ENCODE results near the gene RPL27A. TPM values are rescaled to one million over a fixed set of nuclear protein-coding genes. Genes with fewer than 3 reads are reported as not detected.

RPL27A gene
- total RNA-seq, 3 donors from 2014 or later: 907 to 1,119 (median 1,000) TPM

DNA sequence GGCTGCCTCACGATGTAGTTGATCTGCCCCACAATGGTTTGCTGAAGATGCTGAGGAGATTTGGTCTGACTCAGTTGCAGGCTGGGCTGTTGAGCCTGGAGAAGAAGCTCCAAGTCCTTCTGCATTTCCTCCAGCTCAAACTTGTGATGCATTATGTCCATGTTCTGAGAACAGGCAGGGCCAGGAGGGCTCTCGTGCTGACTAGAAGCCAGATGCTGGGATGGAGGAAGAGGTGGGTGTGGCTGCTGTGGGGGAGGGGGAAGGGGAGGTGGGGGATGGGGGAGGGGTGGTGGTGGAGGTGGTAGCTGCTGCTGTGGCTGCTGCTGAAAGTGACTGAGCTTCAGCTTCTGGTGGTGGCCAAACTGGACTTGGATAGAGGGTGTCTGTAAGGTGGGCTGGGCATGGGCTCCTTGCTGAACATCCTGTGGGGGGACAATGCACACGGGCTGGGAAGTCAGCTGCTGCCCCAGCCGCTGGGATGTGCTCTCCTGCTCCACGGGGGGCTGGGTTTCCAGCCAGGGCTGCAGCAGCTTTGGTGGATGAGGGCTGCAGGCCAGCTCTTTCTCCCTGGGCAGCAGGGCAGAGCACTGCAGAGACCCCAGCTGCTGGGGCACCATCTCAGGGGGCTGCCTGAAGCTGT is 42.2 kb upstream of the RPL27A start:
- peaks cover 0 to 11% of the 10 kb centered on the region in 2 donors for H3K9me3 ChIP-seq
- intact Hi-C loops (cut with DNase I; ENCODE audit: low total_unique reads): no loop called here
- no peaks in the 10 kb centered on the region for H3K36me3 ChIP-seq

GRCh38 chr11:8641332-8641731 is 41.3 kb upstream of the RPL27A start:
- H3K27me3 ChIP-seq: no peaks in the 10 kb centered on the region
- DNase-seq (ENCODE audit: low spot score in 2 of 2): no peak
- TF ChIP-seq POLR2AphosphoS5 (IDR thresholded peaks at IDR 0.05) (no peak), CTCF (IDR thresholded peaks at IDR 0.05) (no peak), POLR2A (IDR thresholded peaks at IDR 0.05) (no peak)
- intact Hi-C loops (cut with DNase I; ENCODE audit: low total_unique reads): no loop called here
- H3K4me1 ChIP-seq: no peaks in the 10 kb centered on the region
- peaks cover 0 to 6% of the 10 kb centered on the region in 2 donors for H3K9me3 ChIP-seq
- no peaks in the 10 kb centered on the region for H3K36me3 ChIP-seq
- no peak overlapping the region for H3K27ac ChIP-seq
- no peak overlapping the region for H3K4me3 ChIP-seq

More for the DNA sequence above, 42.2 kb upstream of the RPL27A start:
- DNase-seq (ENCODE audit: low spot score in 2 of 2): no peak
- TF ChIP-seq CTCF (IDR thresholded peaks at IDR 0.05): no peak
- no peak for TF ChIP-seq POLR2A (IDR thresholded peaks at IDR 0.05)
- TF ChIP-seq POLR2AphosphoS5 (IDR thresholded peaks at IDR 0.05): no peak
- Histone ChIP-seq H3K27ac (no peak overlapping the region), H3K27me3 (no peaks in the 10 kb centered on the region), H3K4me1 (no peaks in the 10 kb centered on the region), H3K4me3 (no peak overlapping the region)

DNA sequence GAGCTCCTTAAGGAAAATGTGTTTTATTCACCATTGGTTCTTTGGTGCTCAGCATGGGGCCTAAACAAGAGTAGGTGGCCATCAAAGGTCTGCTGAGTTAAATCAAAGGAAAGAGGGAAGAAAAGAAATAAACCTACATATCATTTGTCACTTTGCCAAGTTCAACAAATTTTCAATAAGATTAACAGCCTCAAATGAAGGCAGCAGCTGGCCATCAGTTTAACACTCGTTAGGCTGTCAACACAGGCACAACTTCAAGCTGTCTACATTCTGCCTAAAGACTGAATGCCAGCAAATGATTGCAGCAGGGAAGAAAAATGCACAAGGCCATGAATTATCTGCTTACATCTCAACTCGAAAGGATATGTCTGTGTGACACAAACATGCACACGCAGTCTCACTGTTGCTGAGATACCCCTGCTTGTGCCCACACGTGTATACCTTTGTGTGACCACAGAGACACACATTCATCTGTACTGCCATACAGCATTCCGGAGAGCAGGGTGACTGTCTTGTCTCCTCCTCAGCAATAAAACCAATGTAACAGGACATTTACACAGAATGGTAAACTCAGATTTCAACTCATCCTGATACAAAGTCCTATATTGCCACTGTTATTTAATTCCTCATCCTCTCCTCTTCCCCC is 40.3 kb upstream of the RPL27A start:
- H3K4me1 ChIP-seq: no peaks in the 10 kb centered on the region
- no peak overlapping the region for H3K27ac ChIP-seq
- no peak overlapping the region for H3K4me3 ChIP-seq
- H3K27me3 ChIP-seq: no peaks in the 10 kb centered on the region
- no peak for DNase-seq (ENCODE audit: low spot score in 2 of 2)
- H3K9me3 ChIP-seq: no peaks in the 10 kb centered on the region
- TF ChIP-seq CTCF (IDR thresholded peaks at IDR 0.05): no peak
- no peak for TF ChIP-seq POLR2AphosphoS5 (IDR thresholded peaks at IDR 0.05)
- TF ChIP-seq POLR2A (IDR thresholded peaks at IDR 0.05): no peak
- intact Hi-C loops (cut with DNase I; ENCODE audit: low total_unique reads): no loop called here
- H3K36me3 ChIP-seq: no peaks in the 10 kb centered on the region

GRCh38 chr11:8646873-8647272 is 35.7 kb upstream of the RPL27A start:
- no peak overlapping the region for H3K4me3 ChIP-seq
- H3K27ac ChIP-seq: no peak overlapping the region
- H3K4me1 ChIP-seq: no peaks in the 10 kb centered on the region
- no peak for TF ChIP-seq CTCF (IDR thresholded peaks at IDR 0.05)
- no peak for TF ChIP-seq POLR2A (IDR thresholded peaks at IDR 0.05)
- TF ChIP-seq POLR2AphosphoS5 (IDR thresholded peaks at IDR 0.05): no peak
- H3K36me3 ChIP-seq: no peaks in the 10 kb centered on the region
- no peak for DNase-seq (ENCODE audit: low spot score in 2 of 2)
- intact Hi-C loops (cut with DNase I; ENCODE audit: low total_unique reads): no loop called here
- H3K27me3 ChIP-seq: no peaks in the 10 kb centered on the region
- no peaks in the 10 kb centered on the region for H3K9me3 ChIP-seq

DNA sequence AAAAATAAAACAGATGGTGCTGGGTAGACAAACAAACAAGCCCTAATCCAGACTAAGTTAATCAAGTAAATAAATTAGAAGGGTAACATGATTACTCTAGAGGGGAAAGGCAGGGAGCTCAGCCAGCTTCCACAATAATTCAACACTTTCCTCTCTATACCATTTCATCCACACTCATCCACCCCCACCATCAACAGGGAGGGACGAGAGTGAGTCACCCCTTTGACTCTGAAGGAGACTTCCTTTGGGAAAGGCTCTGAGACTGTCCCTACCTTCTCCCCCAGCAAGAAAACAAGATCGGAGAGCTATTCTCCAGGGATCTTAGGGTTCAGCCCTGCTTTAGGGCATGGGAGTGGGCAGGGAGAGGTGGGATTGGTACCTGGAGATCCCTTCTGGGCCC is 33.2 kb upstream of the RPL27A start:
- intact Hi-C loops (cut with DNase I; ENCODE audit: low total_unique reads): no loop called here
- H3K4me3 ChIP-seq: no peak overlapping the region
- no peak for DNase-seq (ENCODE audit: low spot score in 2 of 2)
- H3K36me3 ChIP-seq: no peaks in the 10 kb centered on the region
- H3K27ac ChIP-seq: no peak overlapping the region
- TF ChIP-seq CTCF (IDR thresholded peaks at IDR 0.05) (no peak), POLR2A (IDR thresholded peaks at IDR 0.05) (no peak), POLR2AphosphoS5 (IDR thresholded peaks at IDR 0.05) (no peak)
- H3K4me1 ChIP-seq: no peaks in the 10 kb centered on the region
- H3K9me3 ChIP-seq: no peaks in the 10 kb centered on the region
- H3K27me3 ChIP-seq: no peaks in the 10 kb centered on the region
